ENCODE results near the gene SPRR1A. TPM values are rescaled to one million over a fixed set of nuclear protein-coding genes. Genes with fewer than 3 reads are reported as not detected.

The SPRR1A gene
- polyA plus RNA-seq, 1 donor (not counting 4 experiments of a cell fraction or from before 2014, with no cell fraction given), result 18.0 TPM

DNA sequence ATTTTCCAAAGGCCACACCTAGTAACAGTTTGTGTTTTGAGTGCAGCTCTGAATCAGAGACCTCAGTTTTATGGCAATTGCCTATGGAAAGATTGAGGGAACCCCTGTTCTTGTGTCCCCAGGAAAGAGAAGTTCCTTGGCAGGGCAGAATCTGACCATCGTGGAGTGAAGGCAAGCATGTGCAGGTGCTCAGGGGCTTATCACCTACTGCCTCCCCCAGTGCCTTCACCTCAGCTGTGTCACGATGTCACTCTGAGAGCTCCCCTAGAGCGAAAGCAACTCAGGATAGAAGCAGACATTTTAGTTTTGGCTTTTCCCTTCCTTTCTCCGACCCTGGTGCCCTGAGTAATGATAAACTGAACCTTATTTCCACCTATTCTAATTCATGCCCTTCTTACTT lies 1.8 kb upstream of the SPRR1A start:
- Histone ChIP-seq H3K36me3 (ENCODE audit: control insufficient read depth in 2 of 2, extremely low read depth in 1 of 2, insufficient read depth in 2 of 2, low read length in 2 of 2) (no peaks in the 10 kb centered on the region), H3K27ac (ENCODE audit: control insufficient read depth, insufficient read depth, low read length) (no peak overlapping the region), H3K4me1 (ENCODE audit: control insufficient read depth, extremely low read depth, insufficient read depth, low read length) (peaks cover 4% of the 10 kb centered on the region), H4K20me1 (ENCODE audit: control insufficient read depth, extremely low read depth, insufficient read depth, low read length) (no peaks in the 10 kb centered on the region), H2AFZ (ENCODE audit: control insufficient read depth, low read length) (no peak overlapping the region), H3K27me3 (ENCODE audit: control insufficient read depth, extremely low read depth, insufficient read depth, low read length) (no peaks in the 10 kb centered on the region), H3K4me3 (ENCODE audit: control insufficient read depth in 2 of 3, extremely low read depth in 1 of 3, insufficient read depth in 2 of 3, low read depth in 1 of 3, low read length in 3 of 3) (no peak overlapping the region), H3K79me2 (ENCODE audit: control insufficient read depth, insufficient read depth, low read length) (no peaks in the 10 kb centered on the region), H3K9ac (ENCODE audit: control insufficient read depth, extremely low read depth, insufficient read depth, low read length) (no peak overlapping the region), H3K9me3 (ENCODE audit: control insufficient read depth, low read depth, low read length) (no peaks in the 10 kb centered on the region), H3K9me1 (ENCODE audit: control insufficient read depth, extremely low read depth, insufficient read depth, low read length) (no peaks in the 10 kb centered on the region), H3K4me2 (ENCODE audit: control insufficient read depth, extremely low read depth, insufficient read depth, low read depth, low read length) (no peak overlapping the region)
- dilution Hi-C loops (cut with MboI; ENCODE audit: extremely low pct_ligation_motif_present, low sequenced_read_pairs), result no loop called here
- FAIRE-seq (no peak), DNase-seq (ENCODE audit: low read depth, low spot score) (no peak)
- TF ChIP-seq, protein P1, sequence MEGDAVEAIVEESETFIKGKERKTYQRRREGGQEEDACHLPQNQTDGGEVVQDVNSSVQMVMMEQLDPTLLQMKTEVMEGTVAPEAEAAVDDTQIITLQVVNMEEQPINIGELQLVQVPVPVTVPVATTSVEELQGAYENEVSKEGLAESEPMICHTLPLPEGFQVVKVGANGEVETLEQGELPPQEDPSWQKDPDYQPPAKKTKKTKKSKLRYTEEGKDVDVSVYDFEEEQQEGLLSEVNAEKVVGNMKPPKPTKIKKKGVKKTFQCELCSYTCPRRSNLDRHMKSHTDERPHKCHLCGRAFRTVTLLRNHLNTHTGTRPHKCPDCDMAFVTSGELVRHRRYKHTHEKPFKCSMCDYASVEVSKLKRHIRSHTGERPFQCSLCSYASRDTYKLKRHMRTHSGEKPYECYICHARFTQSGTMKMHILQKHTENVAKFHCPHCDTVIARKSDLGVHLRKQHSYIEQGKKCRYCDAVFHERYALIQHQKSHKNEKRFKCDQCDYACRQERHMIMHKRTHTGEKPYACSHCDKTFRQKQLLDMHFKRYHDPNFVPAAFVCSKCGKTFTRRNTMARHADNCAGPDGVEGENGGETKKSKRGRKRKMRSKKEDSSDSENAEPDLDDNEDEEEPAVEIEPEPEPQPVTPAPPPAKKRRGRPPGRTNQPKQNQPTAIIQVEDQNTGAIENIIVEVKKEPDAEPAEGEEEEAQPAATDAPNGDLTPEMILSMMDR (optimal IDR thresholded peaks at IDR 0.05 in 1 of 3, IDR thresholded peaks at IDR 0.05 in 1 of 3, conservative IDR thresholded peaks at IDR 0.05 in 1 of 3; ENCODE audit: extremely low read depth in 1 of 3, insufficient read depth in 2 of 3, low read length in 3 of 3), result no peak
- TF ChIP-seq EZH2 (IDR thresholded peaks at IDR 0.05; ENCODE audit: low read length), result no peak

DNA sequence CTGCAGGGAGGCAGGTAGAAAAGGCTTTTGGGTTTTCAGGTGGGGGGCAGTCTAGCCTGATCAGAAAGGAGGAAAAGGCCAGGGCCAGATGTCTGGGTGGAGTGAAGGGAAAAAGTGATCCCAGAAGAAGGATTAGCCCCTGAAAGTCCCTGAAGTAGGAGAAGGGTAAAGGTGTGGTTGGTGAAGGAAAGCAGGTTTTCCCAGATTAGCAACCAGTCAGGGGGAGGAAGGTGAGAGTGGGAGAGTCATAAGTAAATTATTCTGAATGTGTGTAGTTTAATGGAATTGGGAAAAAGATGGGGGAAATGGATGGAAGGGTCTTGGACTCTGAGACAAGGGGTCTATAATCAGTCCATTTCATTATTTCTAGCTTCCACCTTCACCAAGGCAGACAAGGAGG lies 647 bp upstream of the SPRR1A start:
- dilution Hi-C loops (cut with MboI; ENCODE audit: extremely low pct_ligation_motif_present, low sequenced_read_pairs), result no loop called here
- Histone ChIP-seq H3K4me2 (ENCODE audit: control insufficient read depth, extremely low read depth, insufficient read depth, low read depth, low read length) (no peak overlapping the region), H3K4me3 (ENCODE audit: control insufficient read depth in 2 of 3, extremely low read depth in 1 of 3, insufficient read depth in 2 of 3, low read depth in 1 of 3, low read length in 3 of 3) (no peak overlapping the region), H3K9me3 (ENCODE audit: control insufficient read depth, low read depth, low read length) (no peaks in the 10 kb centered on the region), H3K9ac (ENCODE audit: control insufficient read depth, extremely low read depth, insufficient read depth, low read length) (no peak overlapping the region), H3K79me2 (ENCODE audit: control insufficient read depth, insufficient read depth, low read length) (no peaks in the 10 kb centered on the region), H3K36me3 (ENCODE audit: control insufficient read depth in 2 of 2, extremely low read depth in 1 of 2, insufficient read depth in 2 of 2, low read length in 2 of 2) (no peaks in the 10 kb centered on the region), H4K20me1 (ENCODE audit: control insufficient read depth, extremely low read depth, insufficient read depth, low read length) (no peaks in the 10 kb centered on the region), H3K27me3 (ENCODE audit: control insufficient read depth, extremely low read depth, insufficient read depth, low read length) (no peaks in the 10 kb centered on the region), H2AFZ (ENCODE audit: control insufficient read depth, low read length) (no peak overlapping the region), H3K4me1 (ENCODE audit: control insufficient read depth, extremely low read depth, insufficient read depth, low read length) (peaks cover 4% of the 10 kb centered on the region), H3K27ac (ENCODE audit: control insufficient read depth, insufficient read depth, low read length) (no peak overlapping the region), H3K9me1 (ENCODE audit: control insufficient read depth, extremely low read depth, insufficient read depth, low read length) (no peaks in the 10 kb centered on the region)
- DNase-seq (ENCODE audit: low read depth, low spot score), result no peak
- TF ChIP-seq EZH2 (IDR thresholded peaks at IDR 0.05; ENCODE audit: low read length), result no peak
- TF ChIP-seq, protein P1 (optimal IDR thresholded peaks at IDR 0.05 in 1 of 3, IDR thresholded peaks at IDR 0.05 in 1 of 3, conservative IDR thresholded peaks at IDR 0.05 in 1 of 3; ENCODE audit: extremely low read depth in 1 of 3, insufficient read depth in 2 of 3, low read length in 3 of 3), result no peak
- FAIRE-seq, result no peak

Data from keratinocyte (primary cell).